HG03196 (cell line): ENCODE results near the gene BIRC2.

Experiments
- ATAC-seq: cut with Tn5 transposase; IDR thresholded peaks from one replicate; pipeline ENCODE4 v1.9.1; 2021; ENCODE audit not compliant: unreplicated experiment

BIRC2 gene

DNA sequence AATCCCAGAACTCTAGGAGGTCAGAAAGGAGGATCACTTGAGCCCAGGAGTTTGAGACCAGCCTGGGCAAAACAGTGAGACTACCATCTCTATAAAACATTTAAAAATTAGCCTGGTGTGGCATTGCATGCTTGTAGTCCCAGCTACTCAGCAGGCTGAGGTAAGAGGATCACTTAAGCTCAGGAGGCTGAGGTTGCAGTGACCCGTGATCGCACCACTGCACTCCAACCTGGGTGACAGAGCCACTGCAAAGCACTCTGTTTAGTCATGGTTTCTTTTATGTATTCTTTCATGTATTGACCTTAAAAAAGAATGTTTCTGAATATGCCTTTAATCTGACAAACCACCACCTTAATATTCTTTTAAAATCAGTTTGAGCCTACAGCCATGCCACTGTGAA is 52.2 kb downstream of the BIRC2 start:
- ATAC-seq = no peak

DNA sequence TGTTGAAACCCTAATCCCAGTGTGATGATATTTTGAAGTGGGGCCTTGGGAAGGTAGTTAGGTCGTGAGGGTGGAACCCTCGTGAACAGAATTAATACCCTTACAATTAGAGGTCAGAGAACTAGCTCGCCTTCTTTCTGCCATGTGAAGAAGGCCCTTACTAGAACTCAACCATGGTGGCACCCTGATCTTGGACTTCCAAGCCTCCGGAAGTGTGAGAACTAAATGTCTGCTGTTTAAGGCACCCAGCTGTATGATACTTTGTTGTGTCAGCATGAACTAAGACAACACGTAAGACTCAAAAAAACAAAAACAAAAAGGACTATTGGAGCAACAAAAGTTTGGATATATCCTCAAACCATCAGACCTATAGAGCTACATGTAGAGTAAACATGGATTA is 53.6 kb downstream of the BIRC2 start:
- ATAC-seq = no peak

DNA sequence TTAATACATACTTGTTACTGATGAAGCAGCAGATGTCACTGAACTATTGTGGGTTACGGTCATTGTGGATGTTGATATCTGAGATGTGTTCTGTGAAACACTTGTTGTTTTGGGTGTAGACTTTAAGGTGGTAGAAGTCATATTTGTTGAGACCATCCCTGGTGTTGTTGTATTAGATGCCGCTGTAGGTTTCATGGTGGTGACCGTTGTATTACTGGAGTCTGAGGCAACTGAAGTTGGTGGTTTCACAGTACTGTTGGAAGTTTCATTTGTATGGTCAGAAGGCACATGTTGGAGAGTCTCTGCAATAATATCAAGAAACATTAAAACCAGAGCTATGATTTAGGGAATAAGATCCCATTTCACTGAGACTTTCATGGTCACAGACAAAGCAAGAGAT is 54.9 kb downstream of the BIRC2 start:
- no peak for ATAC-seq

DNA sequence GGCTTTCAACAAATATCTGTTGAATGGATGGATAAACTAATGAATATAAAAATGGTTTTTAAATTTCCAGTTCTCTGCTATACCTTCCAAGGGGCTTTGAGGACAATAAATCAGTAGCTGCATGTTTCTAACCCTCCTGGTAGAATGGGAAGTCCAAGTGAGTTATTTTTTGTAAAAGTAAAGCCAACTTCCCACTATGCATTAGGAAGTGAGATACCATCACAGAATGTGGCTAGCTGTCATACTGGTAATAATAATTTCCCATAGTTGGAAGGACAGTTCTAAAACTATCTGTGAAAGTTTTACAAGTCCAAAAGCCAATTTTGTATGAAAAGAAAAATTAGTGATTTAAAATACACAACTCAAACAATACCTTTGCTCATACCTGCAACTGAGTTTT is 55.5 kb downstream of the BIRC2 start:
- no peak for ATAC-seq

DNA sequence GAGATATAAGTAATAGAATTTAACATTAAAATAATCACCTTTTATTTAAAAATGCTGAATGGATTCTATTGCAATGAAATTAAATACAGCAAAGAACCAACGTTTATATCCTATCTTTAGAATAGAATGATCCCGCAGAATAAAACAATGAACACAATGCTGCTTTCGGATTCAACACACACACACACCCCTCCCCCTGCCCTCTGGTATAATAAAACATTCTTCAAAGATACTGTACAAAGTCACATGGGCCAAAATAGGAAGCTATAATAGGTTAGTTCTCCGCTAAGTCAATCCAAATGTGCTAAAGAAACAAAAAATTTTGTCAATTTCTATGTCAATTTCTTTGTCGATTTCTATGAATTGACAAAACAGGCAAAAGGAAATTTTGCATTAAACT is 58.5 kb downstream of the BIRC2 start:
- ATAC-seq = no peak

DNA sequence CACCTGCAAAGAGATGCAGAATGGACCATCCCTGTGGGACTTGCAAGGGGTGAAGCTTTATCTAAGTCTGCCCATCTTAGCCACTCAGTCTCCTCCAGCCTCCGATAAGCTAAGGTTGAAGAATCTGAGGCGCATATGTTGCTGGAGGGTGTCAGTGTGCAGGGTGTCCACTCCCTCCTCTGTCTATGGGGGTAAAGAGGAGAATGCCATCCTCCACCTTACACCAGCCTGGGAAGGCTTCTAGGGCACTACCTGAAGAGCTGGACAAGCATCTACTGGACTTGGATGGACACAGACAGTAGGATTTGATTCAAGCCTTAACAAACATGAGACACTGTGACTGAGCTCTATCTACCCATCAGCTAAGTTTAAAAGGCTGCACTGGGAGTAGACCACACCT is 59.1 kb downstream of the BIRC2 start:
- no peak for ATAC-seq

DNA sequence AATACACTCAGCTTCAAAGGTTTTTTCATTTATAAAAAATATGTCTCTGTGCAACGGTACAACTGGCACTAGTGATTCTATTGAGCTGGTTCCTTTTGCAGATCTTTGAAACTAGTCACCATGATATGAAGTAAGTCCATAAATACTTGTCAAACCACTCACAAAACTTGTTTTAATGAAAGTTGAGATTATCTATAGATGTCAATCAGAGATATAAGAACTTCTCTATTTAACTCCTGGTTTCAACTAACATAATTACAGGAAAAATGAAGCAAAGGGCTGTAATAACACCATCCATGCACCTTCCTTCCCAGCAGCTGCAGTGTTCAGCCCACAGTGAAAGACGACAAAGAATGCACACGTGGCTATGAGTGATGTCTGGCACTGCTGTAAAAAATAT is 60.9 kb downstream of the BIRC2 start:
- ATAC-seq = no peak

DNA sequence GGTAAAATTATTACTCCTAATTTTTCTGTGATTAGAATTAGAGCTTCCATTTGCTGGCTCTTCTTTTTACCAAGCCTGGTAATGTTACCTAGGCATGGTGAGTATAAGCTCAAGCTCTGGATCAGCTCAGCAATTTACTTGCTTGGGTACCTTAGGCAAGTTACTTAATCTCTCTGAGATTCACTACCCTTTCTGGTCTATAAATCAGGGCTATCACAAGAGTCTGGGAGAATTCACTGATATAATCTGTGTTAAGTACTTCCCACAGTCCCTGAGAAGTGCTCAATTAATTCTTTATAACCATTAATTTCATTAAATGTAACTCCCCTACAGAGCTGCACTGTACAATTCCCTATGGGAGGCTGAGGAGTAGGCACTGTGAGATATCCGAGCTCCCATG is 61.3 kb downstream of the BIRC2 start:
- no peak for ATAC-seq

DNA sequence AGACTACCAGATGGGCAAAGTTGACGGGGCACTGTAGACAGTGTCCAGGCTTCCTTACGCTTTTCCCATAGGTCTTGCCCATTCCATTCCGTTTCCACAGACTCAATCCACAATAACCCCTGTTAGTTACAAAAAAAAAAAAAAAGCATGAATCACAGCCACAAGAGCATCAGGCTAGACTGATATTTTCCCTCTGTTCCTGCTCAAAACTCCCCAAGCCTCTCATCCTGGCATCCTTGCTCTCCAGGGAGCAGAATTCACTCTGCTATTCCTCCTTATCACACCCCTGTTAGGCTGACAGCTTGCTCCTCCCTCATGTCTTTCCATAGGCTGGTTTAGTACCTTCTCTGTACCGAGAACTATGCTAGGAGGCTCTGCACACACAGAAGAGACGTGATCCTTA is 63.4 kb downstream of the BIRC2 start:
- no peak for ATAC-seq

DNA sequence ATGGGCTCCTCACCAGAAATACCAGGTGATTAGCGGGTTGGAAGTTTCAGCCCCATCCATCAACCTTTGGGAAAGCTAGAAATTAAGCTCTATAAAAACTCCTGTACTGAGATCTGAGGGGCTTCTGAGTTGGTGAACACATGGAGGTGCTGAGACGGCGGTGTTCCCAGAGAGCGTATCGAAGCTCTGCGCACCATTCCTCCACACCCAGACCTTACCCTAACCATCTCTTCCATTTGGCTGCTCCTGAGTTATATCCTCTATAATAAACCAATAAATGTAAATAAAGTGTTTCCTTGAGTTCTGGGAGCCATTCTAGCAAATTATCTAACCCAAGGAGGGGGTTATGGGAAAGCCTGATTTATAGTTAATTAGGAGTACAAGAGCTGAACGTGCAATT is 64.1 kb downstream of the BIRC2 start:
- ATAC-seq = no peak

DNA sequence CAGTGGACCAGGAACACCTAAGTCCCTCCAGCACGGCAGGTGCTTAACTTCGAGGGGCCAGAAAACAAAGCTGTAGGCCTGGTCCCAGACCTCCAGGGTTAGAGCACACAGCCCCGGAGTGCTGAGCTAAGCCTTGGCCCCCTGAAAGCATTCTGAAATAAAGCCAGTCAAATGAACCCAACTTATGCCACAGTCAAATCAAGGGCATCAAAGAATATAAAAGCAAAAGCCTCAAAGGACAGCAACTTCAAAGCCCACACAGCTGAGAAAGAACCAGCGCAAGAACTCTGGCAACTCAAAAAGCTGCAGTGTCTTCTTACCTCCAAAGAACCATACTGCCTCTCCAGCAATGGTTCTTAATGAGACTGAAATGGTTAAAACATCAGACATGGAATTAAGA is 66.5 kb downstream of the BIRC2 start:
- no peak for ATAC-seq

DNA sequence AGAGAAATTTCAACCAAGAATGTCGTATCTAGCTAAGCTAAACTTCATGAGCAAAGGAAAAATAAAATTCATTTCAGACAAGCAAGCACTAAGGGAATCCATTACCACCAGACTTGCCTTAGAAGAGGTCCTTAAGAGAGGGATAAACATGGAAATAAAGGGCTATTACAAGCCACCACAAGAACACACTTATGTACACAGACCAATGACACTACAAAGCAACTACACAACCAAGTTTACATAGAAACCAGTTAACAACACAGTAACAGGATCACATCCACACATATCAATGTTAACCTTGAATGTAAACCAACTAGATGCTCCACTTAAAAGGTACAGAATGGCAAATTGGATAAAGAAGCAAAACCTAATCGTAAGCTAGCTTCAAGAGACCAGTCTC is 67.5 kb downstream of the BIRC2 start:
- no peak for ATAC-seq

DNA sequence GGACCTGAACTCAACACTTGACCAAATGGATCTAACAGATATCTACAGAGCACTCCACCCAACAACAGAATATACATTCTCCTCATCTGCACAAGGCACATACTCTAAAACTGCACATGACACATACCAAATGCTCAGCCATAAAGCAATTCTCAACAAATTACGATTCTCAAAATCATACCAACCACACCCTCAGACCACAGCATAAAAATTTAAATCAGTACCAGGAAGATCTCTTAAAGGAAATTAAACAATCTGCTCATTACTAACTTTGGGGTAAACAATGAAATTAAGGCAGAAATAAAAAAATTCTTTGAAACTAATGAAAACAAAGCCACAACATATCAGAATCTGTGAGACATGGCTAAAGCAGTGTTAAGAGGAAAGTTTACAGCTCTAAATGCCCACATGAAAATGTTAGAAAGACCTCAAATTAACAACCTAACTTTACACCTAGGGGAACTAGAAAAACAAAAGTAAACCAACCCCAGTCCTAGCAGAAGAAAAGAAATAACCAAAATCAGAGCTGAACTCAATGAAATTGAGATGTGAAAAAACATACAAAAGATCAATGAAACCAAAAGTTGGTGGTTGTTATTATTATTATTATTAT is 68.4 kb downstream of the BIRC2 start:
- no peak for ATAC-seq

DNA sequence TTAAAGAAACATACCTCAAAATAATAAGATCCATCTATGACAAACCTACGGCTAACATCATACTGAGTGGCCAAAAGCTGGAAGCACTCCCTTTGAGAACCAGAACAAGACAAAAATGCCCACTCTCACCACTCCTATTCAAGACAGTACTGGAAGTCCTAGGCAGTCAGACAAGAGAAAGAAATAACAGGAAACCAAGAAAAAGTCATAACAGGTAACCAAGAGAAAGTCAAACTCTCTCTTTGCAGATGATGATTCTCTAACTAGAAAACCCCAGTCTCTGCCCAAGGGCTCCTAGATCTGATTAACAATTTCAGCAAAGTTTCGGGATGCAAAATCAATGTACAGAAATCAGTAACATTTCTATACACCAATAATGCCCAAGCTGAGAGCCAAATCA is 70.0 kb downstream of the BIRC2 start:
- ATAC-seq = no peak

DNA sequence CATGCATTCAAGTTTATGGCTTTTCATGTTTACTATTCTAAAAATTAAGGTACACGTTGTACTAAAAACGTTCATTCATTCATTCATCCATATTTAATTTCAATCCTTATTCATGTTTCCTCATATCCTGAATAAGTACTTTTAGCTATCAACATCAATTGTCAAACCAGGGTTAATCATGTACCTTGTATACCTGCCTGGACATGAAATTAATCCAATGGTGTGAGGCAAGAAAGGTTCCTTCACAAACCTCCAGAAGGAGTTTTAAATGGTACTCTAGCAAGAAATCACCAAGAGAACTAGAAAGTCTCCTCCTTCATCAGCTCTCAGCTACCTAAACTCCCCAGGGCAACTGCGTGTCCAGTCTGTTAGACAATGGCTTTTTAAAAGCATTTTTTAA is 72.2 kb downstream of the BIRC2 start:
- no peak for ATAC-seq

DNA sequence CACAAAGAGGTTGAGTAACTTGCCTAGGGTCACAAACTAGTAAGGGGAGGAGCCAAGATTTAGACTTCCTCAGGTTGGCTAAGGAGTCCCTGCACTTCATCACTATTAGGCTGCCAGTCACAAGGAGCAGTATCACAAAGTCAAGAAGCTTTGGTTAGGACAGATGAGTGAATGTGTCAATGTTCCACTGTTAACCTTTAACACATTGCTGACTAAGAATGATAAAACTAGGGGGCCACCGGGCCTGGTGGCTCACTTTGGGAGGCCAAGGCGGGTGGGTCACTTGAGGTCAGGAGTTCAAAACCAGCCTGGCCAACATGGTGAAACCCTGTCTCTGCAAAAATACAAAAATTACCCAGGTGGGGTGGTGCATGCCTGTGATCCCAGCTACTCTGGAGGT is 73.5 kb downstream of the BIRC2 start:
- peak; percentile 89 for ATAC-seq

DNA sequence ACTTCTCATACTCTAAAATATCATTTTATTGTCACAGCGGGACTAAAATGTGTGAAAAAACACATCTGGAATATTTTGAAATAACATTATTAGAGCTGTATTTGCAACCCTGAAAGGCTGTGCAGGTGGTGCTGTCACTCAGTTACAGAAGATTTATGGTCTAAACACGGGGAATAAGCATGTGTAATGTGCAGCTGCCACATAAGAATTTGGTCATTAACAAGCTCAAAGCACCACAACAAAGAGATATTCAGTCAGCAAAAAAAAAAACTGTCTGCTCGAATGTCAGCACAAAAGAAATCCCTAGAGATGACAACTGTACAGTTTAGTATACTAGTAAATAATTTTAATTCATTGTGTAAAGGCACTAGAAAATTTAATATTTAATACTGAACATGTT is 74.2 kb downstream of the BIRC2 start:
- ATAC-seq = no peak

DNA sequence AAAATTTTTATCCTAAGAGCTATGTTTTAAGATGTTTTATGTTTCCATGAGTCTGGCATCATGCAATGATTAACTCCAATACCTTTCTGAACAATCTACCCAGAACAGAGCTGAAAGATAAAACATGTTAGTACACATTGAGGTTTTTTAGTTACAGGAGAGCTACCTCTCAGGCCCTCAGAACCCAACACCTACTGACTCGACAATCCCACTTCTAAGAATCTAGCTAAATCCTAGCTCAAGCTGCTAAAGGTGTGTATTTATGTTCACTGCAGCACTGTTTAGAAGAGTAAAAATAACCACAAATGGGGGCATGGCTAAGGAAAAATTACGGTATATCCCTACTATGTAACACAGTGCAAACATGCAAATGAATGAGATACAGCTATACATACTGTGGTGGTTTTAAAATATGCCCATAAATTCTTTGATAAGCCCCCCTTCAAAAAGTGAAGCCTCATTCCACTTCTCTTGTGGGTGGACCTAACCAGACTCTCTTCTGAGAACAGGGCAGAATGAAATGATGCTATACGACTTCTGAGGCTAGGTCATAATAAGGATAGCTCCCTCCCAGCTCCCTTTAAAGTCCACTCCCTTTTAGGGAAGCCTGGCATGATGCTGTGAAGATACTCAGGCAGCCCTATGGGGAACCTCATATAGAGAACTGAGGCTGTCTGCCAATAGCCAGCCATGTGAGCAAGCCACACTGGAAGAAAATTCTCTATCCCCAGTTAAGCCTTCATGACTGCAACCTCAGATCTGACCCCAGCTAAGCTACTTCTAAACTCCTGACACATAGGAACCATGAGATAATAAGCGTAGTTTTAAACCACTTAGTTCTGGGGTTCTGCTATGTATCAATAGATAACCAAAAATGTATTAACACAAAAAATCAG is 76.1 kb downstream of the BIRC2 start:
- ATAC-seq = no peak

DNA sequence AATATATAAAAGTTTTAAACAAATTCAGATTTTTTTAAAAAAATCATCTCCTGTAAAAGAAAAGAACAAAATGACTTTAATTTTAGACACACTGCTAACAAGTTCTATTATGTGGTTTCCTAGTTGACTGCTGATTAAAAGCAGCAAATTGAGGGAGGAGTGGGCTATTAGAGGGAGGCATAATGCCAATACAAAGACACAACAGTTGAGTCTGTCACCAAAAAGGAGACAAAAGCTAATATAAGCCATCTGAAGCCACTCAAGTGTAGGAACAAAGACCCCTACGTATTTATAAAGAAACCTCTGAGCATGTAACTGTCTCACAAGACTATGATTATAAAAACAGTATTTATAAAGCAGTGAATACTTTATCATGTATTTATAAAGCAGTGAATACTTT is 76.9 kb downstream of the BIRC2 start:
- no peak for ATAC-seq

DNA sequence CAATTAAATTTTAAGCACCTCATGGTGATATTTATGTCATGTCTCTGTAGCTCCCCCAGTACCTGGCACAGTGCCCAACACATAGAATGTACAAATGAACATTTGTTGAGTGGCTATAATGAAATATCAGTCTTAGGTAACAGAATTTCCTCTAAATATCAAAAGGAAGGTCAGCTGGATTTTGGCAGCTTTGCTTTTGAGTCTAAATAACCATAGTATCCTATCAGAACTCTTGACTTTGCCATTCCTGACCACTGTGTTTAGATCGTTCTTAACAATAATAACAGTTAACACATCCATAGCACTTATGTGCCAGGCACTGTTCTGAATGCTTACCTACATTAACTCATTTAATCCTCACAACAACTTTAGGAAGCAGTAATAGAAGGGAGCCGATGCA is 79.0 kb downstream of the BIRC2 start:
- ATAC-seq = no peak

DNA sequence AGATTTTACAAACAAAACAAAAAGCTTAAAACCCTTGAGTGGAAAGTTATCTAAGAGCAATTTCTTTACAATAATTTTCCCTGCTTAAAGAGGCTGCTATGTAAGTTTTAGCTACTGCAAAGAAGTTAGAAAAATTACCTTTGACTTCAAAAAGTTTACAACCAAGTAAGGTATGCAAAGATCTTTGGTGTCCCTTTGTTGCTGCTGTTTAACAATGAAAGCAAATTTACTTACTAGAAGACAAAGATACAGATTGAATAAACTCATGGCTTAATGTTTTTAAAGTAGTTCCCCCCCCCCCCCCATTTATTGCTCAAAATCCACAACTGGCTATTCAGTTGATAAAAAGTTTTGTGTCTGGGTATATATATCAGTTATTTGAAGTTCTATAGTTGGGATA is 79.6 kb downstream of the BIRC2 start:
- no peak for ATAC-seq

DNA sequence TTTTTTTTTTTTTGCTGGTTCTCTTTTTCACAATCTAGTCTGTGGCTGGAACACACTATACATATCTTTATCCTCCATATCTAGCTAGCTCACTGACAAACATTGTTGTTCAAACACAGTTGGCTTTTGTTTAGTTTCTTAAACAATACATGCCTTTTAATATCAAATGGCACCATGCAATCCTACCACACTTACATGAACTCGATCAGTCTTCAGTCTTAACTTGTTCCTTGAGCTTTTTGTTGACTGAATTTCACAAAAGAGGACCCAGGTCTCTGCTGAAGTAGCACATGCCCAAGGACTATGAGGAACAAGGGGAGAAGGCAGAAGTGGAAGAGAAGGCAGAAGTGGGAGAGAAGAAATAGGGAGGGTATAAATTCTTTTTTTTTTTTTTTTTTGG is 80.1 kb downstream of the BIRC2 start:
- no peak for ATAC-seq
